ENCODE results near the gene CCDC3. TPM values are rescaled to one million over a fixed set of nuclear protein-coding genes. Genes with fewer than 3 reads are reported as not detected.

The CCDC3 gene
- total RNA-seq, 1 donor from 2014 or later, result 122 TPM

DNA sequence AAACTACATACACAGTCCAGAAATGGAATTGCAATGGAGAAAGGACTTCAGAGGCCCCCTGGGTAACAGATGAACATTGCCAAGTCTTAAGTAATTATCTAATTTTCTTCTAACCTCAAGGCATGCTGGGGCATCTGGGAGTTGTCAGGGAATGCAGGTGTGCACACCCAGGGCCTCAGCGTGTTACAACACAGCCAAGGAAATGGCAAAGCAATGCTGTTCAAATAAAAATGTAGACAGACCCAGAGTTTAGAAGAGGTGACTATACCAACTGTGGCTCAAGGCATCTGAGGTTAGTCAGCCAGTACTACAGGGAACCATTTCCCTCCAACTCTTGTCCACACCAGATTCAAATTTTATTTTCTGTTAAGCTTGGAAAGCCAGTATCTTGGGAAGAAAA, 73.6 kb downstream of the CCDC3 start:
- no peak for DNase-seq (ENCODE audit: low spot score)

DNA sequence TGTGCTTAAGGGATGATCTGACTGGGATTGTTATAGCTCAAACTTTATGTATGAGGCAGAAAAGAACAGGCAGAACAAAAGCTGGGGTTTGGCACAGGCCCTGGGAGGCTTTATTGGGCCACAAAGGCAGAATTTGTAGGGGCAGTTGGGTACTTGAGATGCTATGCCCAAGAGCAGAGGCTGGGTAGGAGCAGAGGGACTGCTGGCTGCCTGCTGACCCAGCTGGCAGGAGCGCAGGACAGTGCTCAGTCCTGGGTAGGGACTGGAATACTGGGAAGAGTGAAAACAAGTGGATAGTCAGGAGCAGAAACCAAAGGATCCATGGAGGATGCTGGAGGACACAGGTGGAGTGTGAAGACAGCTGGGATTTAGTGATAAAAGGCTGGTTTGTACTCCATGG, 75.7 kb downstream of the CCDC3 start:
- no peak for DNase-seq (ENCODE audit: low spot score)

DNA sequence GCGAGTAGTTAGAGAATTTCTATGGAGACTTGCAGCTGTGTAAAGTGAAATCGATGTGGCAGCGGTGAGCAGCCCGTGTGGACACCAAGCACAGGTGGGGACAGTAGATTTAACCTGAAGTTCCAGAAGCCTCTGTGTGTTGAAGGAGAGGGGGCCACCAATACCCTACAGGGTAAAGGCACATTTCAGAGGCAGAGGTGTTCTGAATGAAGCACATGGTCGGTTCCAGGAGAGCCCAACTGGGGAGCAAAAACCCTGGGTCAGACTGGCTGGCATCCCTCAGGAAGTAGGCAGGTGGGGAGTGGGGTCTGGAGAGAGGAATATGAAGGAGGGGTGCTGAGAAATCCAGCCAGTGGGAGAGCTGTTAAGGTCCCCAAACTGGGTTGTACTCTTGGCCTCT, 76.6 kb downstream of the CCDC3 start:
- DNase-seq (ENCODE audit: low spot score), result no peak

DNA sequence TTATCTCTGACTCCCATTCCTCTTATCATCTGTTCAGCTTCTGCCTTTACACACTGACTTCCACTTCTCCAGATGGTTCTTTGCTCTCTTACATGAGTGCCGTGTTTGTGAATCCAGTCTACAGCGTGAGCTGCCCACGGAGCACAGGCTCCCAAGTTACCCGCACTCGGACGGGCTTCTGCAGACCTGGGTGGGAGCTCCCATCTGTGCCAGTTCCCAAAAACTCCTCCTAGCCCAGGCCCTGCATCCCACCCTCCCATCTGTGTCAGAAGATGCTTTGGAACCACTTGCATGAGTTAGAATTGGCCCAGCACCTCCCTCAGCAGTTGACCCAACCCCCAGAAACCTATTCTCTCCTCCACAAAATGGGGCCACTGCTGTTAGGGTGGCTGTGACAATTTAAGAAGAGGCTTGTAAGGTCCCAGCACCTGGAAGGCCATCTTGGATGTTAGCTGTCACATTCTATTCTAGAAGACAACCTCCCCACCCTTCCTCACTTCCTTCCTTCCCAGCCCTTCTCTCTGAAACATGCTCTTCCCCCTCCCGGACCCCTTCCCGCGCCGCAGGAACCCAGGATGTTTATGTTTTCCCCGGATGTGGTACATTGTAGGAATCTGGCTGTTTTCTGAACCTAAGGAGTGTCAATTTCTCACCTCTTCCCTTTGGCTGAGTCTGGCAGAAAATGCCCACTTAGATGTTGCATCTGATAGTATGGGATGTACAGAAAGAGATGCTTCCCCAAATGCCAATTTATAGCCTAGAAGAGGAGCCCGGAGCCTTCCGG, 79.2 kb downstream of the CCDC3 start:
- DNase-seq (ENCODE audit: low spot score), result no peak

DNA sequence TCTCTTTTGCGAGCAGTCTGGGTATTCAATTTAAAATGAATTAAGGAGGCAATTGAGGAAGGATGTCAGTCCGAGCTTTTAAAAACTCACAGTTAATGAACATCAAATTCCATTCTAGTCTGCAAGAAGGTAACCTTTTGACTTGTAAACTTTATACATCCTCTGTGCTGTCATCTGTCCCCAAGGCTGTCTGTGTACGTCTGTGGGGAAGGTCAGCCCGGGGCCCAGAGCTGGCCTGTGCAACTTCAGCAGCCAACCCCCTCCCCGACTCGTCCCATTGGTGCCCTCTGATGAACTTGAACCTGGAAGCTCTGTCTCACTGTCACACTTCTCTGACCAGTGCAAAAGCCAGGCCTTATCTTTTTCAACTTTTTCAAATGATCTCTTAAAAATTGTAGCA, 80.3 kb downstream of the CCDC3 start:
- no peak for DNase-seq (ENCODE audit: low spot score)

DNA sequence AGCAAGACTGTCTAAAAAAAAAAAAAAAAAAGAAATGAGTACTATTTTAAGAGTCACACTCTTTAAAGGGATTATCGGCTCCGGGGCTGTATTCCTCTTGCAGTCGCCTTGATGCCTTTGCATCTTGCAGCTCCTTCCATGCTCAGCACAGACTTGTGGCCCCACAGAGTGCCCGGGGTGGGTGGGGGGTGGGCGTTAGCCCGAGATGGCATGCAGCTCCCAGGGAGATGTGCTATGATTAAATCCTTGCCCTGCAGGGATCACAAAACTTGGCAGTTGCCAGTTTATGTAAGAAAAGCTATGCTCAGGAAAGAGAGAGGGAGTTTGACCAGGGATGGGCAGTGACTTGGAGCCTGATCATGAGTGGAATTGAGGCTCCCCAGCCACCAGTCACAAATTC, 81.9 kb downstream of the CCDC3 start:
- DNase-seq (ENCODE audit: low spot score), result no peak

DNA sequence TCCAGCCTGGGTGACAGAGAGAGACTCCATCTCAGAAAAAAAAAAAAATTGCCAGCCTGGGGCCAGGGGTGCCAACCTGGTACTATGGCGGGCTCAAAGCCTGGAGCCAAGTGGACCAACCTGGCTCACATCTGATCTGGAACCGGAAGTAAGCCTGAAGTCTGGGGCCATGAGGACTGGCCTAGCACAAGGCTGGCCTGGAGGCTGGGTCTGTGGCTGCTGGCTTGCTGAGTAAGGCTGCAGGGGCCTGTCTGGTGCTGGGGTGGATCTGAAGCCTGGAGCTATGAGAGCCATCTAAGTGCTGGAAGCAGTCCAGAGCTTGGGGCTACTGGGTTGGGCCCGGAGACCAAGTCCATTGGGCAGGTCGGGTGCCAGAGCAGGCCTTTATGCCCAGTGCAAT, 84.9 kb downstream of the CCDC3 start:
- DNase-seq (ENCODE audit: low spot score), result no peak

DNA sequence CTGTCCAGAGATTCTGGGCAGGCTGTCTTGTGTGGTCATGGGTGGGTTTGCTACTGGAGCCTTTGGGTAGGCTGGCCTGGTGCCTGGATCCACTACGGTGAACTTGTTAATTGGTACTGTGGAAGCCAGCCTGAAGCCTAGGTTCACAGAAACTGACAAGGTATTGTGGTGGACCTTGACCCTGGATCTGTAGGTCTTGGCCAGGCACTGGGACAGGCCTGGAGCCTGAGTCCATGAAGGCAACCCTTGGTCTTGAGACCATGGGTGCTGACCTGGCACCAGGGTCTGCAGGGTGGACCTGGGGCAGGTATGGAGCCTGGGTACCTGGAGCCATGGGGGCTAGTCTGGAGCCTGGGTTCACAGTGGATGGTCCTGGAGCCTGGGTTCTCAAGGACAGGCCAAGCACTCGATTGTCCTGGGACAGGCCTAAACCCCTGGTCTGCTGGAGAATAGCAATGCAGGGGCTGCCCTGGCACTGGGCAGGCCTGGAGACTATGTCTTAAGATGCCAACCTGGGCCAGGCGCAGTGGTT, 85.8 kb downstream of the CCDC3 start:
- DNase-seq (ENCODE audit: low spot score), result no peak

DNA sequence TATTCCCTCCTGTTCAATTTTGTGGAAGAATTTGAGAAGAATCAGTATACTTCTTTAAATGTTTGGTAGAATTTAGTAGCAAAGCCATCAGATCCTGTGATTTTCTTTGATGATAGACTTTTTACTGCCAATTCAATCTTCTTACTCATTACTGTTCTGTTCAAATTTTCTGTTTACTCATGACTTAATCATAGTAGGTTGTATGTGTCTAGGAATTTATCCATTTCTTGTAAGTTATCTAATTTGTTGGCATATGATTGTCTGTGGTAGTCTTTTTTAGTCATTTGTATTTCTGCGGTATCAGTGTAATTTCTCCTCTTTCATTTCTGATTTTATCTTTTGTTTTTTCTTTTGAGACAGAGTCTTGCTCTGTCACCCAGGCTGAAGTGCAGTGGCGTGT, 87.4 kb downstream of the CCDC3 start:
- no peak for DNase-seq (ENCODE audit: low spot score)

DNA sequence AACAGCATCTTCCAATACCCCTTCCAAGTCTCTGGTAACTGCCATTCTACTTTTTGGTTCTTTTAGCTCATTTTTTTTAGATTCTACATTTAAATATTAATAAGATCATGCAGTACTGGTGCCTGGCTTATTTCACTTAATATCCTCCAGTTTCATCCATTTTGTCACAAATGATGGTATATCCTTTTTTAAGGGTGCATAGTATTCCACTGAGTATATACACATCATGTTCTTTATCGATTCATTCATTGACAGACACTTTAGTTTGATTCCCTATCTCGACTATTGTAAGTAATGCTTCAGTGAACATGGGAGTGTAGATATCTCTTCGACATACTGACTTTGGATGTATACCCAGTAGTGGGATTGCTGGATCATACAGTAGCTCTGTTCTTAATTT, 89.7 kb downstream of the CCDC3 start:
- DNase-seq (ENCODE audit: low spot score), result no peak

DNA sequence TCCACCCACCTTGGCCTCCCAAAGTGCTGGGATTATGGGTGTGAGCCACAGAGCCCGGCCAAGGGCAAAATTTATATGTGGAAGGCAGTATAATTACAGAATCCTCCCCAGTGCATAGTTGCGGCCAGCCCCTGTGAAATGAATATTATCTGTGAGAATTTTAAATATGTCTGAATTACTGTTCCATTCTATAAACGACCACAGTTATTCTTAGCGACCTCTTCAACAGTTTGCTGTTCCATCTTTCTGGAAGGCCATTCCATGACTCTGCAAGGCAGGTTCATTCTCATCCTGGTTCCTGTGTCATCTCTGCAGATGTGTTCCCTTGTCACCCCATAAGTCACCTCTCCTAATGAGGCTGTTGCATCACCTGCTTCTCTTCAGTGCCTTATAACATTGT, 90.7 kb downstream of the CCDC3 start:
- DNase-seq (ENCODE audit: low spot score), result no peak

DNA sequence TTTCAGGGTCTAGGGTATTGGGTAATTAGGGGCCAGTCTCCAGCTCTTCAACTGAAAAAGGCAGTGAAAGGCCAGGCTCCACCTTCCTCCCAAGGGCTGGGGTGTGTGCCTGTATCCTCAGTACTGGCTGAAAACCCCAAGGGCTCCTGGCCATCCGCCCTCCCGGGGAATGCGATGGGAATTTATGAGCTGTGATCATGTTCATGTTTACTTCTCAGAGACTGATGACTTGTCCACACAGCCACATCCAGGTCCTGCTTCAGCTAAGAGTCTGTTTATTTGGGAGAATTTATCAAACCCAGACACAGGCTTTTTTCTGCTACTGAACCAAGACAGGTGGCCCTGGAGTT, 91.7 kb downstream of the CCDC3 start:
- no peak for DNase-seq (ENCODE audit: low spot score)

DNA sequence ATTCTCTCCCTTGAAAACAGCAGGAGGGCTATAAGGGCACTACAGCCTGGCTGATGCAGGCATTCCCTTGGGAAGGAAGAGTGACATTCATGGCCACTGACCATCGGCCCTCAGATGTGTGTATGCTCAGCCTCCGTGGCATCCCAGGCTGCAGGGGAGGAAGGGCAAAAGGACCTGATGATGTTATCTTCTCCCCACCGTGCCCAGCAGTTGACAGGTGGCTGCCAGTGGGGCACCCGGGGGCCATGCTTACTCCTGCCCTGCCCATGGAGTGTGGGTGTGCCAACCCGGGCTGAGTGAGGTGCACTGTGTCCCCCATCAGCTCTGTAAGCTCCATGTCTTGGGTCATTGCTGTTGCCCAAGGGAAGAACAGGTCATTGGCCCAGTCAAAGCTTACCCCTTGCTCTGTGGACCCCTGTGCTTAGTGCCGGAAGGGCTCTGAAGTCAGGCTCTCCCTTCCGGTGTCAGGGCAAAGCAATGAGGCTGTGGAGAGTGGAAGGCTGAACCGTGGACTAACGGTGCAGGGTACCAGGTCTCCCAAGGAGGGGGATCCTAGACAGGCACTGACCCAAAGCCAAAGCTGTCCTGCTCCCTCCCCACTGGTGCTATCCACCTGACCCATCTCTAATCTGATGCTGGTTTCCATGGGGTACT, 92.2 kb downstream of the CCDC3 start:
- DNase-seq (ENCODE audit: low spot score), result no peak

DNA sequence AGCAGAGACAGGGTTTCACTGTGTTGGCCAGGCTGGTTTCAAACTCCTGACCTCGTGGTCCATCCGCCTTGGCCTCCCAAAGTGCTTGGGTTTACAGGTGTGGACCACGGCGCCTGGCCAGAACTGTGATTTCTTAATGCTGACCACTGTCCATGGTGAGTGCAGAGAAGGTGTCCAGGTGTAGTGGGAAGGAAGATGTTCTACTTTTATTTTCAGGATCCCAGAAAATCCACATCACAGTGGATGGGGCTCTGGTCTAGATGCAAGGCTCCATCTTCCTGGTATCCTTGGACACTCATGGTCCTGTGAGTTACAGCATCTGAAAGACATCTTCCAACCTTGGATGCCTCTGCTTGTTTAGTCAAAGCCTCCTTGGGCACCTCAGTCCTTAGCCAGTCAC, 92.7 kb downstream of the CCDC3 start:
- DNase-seq (ENCODE audit: low spot score), result no peak

DNA sequence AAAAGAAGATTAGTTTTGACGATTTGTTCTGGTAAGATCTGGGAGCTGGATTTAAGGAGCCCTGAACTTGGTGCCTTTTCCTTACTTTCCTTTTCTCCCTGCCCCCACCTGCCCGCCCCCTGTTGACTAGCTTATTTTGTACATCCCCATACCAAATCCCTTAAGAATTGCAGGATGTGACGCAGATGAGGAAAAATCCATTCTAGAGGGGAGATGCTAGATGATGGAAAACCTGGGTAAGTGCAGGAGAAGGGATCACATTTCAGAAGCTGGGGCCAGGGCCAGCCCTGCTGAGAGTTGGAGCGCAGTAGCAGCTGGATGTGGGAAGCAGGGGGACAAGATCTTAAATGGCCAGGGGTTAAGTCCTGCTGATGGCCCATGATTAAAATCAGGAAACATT, 93.9 kb downstream of the CCDC3 start:
- no peak for DNase-seq (ENCODE audit: low spot score)

DNA sequence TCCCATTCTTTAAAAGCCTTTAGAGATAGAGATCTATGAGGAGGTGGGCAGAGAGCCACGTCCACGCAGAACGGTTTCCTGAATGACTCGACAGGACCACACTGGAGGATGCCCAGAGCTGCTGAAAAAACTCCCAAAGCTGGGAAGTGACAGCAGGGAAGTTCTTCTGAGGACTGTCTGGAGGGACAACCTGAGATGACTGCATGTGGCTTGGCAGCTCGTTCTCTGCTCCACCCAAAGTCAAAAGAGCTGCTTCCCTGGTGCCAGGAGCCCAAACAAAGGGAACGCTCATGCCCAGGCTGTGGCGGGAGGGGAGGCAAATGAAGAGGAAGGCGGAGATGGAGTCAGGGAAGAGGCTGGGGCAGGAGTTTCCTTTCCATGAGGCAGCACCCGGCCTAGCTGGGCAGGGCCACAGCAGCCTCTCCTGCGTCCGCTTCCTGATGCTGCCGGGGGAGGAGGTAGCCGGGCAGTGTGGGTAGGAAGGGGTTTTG, 95.4 kb downstream of the CCDC3 start:
- DNase-seq (ENCODE audit: low spot score), result no peak

DNA sequence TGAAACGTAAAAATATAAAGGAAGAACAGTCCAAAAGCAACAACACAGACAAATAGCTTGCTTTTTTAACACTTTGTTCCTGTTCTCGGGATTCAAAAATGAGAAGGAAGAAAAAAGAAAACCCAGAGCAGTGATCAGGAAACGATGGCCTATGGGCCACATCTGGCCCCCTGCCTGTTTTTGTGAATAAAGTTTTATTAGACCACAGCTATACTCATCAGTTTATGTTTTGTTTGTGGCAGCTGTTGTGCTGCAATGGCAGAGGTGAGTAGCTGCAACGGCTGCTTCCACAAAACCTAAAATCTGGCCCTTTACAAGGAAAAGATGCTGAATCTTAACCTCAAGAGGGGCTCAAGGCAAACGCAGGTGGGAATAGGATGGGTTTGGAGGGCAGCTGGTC, 96.4 kb downstream of the CCDC3 start:
- no peak for DNase-seq (ENCODE audit: low spot score)

DNA sequence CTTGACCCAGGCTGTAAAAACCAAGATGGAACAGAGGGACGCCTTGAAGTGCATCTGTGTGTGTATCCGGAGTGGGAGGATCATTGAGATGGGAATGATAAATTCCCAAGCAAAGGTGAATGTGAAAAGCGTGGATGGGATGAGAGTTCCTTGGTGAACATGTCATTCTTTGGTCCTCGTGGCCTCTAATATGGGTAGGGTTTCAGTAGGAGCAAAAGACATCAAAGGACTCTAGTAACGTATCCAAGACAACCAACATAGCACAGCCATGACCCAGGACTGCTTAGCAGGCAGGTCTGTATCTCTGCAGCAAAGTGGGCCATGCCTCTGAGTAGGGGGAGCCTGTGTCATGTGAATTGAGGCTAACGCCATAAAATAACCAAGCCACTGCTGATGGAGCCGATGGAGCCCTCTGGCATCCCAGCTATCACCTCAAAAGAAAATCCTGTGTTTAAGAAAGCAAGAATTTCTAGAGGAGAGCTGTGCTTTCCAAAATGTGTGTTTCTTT, 98.6 kb downstream of the CCDC3 start:
- no peak for DNase-seq (ENCODE audit: low spot score)

DNA sequence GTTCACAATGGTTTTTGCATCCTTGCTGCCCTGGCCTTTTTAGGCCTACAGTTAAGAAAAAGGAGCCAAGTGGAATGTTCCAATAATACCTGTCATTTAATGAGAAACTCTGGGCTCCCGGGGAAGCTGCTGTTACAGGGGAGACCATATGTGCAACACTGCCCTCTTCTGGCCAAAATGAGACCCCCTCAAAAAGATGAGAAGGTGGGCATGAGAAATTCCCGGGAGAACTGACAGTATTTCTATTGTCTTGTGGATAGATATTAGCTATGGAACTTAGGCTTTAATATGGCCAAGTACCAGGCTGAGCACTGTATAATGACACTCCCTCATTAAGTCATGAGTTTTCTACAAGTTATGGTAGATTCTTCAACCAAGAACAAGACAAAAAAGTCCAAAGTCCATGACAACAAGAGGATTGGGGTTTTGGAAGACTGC, 99.4 kb downstream of the CCDC3 start:
- DNase-seq (ENCODE audit: low spot score), result no peak

DNA sequence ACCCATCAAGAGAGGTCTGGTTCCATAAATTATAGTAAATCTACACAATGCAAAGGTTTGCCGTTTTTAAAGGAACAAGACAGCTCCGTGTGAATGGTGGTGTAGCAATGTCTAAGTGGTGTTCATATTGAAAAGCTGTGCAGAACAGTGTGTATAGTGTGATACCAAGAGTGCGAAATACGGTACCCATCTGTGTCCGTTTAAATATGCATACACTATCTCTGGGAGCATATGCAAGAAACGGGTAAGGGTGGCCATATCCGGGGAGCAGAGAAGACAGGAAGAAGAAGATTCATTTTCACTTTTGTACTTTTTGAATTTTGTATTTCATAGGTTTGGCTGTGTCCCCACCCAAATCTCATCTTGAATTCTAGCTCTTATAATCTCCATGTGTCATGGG, 102.0 kb downstream of the CCDC3 start:
- no peak for DNase-seq (ENCODE audit: low spot score)

DNA sequence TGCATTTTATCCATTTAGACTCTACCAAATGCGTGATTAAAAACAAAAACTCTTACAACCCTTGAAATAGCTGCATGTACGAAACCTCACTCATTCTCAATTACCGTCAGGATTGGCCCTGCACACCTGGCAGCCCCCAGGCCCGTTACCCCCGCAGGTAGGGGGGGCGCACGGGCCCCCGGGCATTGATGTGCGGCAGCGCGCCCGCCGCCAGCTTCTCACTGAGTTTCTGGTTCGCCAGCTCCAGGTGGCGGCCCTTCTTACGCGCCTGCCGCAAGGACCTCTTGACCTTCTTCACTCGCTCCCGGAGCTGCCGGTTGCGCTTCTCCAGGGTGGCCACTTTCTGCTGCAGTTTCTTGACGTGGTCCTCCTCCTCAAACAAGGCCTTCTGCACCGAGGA, 103.2 kb downstream of the CCDC3 start:
- DNase-seq (ENCODE audit: low spot score), result no peak

DNA sequence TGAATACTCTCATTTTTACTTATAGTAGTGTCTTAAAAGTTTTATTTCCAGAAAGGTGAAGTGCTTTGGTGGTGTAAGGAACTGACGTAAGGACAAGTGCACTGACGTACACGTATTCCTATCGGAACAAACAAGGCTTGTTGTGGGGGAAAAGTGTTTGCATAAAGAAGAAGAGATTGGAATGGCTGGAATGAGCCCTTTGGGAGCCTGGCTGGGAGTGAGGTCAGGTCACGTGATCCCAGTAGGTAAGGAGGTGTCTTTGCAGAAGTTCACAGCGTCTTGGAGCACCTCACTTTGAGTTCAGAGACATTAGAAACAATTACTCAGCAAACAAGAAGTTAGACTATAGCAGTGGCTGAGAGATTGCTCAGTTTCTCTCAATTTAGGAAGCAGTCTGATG, 104.2 kb downstream of the CCDC3 start:
- DNase-seq (ENCODE audit: low spot score), result no peak

DNA sequence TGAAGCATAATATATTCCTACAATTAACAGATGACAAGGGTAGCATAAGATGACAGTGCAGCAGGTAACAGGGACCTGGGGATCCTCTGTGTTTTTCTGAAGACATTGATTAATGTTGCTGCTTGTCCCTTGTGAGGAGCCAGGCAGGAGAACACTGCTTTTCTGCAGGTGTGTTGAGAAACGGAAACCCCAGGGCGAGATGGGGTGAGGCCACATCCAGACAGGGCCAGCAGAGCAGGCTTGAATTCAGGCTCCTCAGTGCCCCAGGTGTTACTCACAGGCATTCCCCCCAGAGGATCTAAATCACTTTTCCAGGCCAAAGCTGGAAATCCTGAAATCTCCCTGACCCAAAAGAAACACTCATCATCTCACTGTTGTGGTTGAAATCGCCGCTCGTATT, 105.3 kb downstream of the CCDC3 start:
- no peak for DNase-seq (ENCODE audit: low spot score)

All from mesenteric fat pad (tissue), 1 donor.